Epithelial cell of proximal tubule (primary cell): ENCODE results near the gene PPP3R2. TPM values are rescaled to one million over a fixed set of nuclear protein-coding genes. Genes with fewer than 3 reads are reported as not detected.

Experiments
- DNase-seq: peaks from one replicate; pipeline ENCODE4 v3.0.0-alpha.2; 2011; ENCODE audit warnings: low read depth
- H3K4me3 ChIP-seq: 2 replicates; pipeline ENCODE4 v1.5.1; 2011; ENCODE audit warnings: low read depth, mild to moderate bottlenecking, low read length
- total RNA-seq: library from RNA; depleted of rRNA; stranded (reverse); fragments of >200 nt; gene quantifications from 2 replicates; pipeline ENCODE4 v1.2.3, GENCODE V29; 2015
- TF ChIP-seq, protein P1 (sequence below): conservative IDR thresholded peaks from 2 replicates; pipeline ENCODE4 v1.5.1; 2012; ENCODE audit warnings: low read depth, mild to moderate bottlenecking, low read length

Gene PPP3R2
- total RNA-seq, 1 donor from 2014 or later, result not detected

DNA sequence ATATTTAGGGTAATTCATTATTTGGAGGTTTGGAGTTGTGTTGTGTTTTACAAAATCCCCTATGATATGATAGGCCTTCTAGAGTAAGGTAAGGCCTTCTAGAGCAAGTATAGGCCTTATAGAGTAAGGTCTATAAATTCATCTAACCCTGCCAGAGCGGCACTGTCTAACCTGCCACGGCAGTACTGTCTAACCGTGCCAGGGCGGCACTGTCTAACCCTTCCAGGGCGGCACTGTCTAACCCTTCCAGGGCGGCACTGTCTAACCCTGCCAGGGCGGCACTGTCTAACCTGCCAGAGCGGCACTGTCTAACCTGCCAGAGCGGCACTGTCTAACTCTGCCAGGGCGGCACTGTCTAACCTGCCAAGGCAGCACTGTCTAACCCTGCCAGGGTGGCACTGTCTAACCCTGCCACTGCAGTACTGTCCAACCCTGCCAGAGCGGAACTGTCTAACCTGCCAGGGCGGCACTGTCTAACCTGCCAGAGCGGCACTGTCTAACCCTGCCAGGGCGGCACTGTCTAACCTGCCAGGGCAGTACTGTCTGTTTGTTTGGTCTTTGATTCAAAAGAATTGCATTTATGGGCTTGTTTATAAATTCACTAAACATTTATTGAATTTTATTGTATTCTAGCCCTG, 51.6 kb downstream of the PPP3R2 start:
- no peak for DNase-seq
- TF ChIP-seq, protein P1, sequence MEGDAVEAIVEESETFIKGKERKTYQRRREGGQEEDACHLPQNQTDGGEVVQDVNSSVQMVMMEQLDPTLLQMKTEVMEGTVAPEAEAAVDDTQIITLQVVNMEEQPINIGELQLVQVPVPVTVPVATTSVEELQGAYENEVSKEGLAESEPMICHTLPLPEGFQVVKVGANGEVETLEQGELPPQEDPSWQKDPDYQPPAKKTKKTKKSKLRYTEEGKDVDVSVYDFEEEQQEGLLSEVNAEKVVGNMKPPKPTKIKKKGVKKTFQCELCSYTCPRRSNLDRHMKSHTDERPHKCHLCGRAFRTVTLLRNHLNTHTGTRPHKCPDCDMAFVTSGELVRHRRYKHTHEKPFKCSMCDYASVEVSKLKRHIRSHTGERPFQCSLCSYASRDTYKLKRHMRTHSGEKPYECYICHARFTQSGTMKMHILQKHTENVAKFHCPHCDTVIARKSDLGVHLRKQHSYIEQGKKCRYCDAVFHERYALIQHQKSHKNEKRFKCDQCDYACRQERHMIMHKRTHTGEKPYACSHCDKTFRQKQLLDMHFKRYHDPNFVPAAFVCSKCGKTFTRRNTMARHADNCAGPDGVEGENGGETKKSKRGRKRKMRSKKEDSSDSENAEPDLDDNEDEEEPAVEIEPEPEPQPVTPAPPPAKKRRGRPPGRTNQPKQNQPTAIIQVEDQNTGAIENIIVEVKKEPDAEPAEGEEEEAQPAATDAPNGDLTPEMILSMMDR, result no peak
- H3K4me3 ChIP-seq, result no peak overlapping the region

Other genes starting within 250 kb of the PPP3R2 start
- gene BAAT, start 210.0 kb downstream of the PPP3R2 start, total RNA-seq, result 0.07 TPM in 1 of 2 replicates, not detected in the other
- gene MRPL50, start 196.4 kb downstream of the PPP3R2 start, total RNA-seq, result 10.2 and 15.5 TPM in 2 replicates
- 6.0 and 8.2 TPM in 2 replicates for gene ZNF189, start 196.1 kb downstream of the PPP3R2 start, total RNA-seq
- not detected in 2 replicates for gene ALDOB, start 159.2 kb downstream of the PPP3R2 start, total RNA-seq
- 17.3 and 23.1 TPM in 2 replicates for gene RNF20, start 61.1 kb downstream of the PPP3R2 start, total RNA-seq
- gene GRIN3A, start 143.7 kb upstream of the PPP3R2 start, total RNA-seq, result not detected in 2 replicates